Measurements from ENCODE around the gene NKX1-2. TPM values are rescaled to one million over a fixed set of nuclear protein-coding genes. Genes with fewer than 3 reads are reported as not detected.

The NKX1-2 gene
- total and polyA plus RNA-seq, 8 donors: not detected

- H3K36me3 ChIP-seq: no peaks in the 10 kb centered on the region
- ATAC-seq: no peak
- intact Hi-C loops (cut with DNase I): no loop called here
- H3K4me3 ChIP-seq: no peak overlapping the region
- DNase-seq: no peak
- TF ChIP-seq CTCF (IDR thresholded peaks at IDR 0.05): no peak
- no peak overlapping the region for H3K27ac ChIP-seq
- H3K9me3 ChIP-seq: no peaks in the 10 kb centered on the region
- H3K27me3 ChIP-seq: no peaks in the 10 kb centered on the region
- H3K4me1 ChIP-seq: no peaks in the 10 kb centered on the region
Observed at GRCh38 chr10:124477614-124478363, 28.0 kb upstream of the NKX1-2 start.

- H3K4me3 ChIP-seq: no peak overlapping the region
- no peak for DNase-seq
- H3K27me3 ChIP-seq: no peaks in the 10 kb centered on the region
- no peaks in the 10 kb centered on the region for H3K4me1 ChIP-seq
- TF ChIP-seq CTCF (IDR thresholded peaks at IDR 0.05): no peak
- ATAC-seq: peak; percentile 47
- intact Hi-C loops (cut with DNase I): no loop called here
- no peaks in the 10 kb centered on the region for H3K36me3 ChIP-seq
- no peak overlapping the region for H3K27ac ChIP-seq
- H3K9me3 ChIP-seq: no peaks in the 10 kb centered on the region
Observed at GRCh38 chr10:124476043-124476725, 26.3 kb upstream of the NKX1-2 start.

- no peaks in the 10 kb centered on the region for H3K27me3 ChIP-seq
- ATAC-seq: no peak
- H3K36me3 ChIP-seq: no peaks in the 10 kb centered on the region
Observed at GRCh38 chr10:124474514-124475070, 24.8 kb upstream of the NKX1-2 start.

GRCh38 chr10:124473070-124473469 is 23.2 kb upstream of the NKX1-2 start:
- Histone ChIP-seq H3K36me3 (no peaks in the 10 kb centered on the region), H3K4me3 (no peak overlapping the region), H3K27me3 (no peaks in the 10 kb centered on the region), H3K27ac (no peak overlapping the region), H3K4me1 (no peaks in the 10 kb centered on the region), H3K9me3 (no peaks in the 10 kb centered on the region)
- DNase-seq (no peak), ATAC-seq (no peak)
- no peak for TF ChIP-seq CTCF (IDR thresholded peaks at IDR 0.05)
- intact Hi-C loops (cut with DNase I): no loop called here

More at GRCh38 chr10:124474514-124475070, 24.8 kb upstream of the NKX1-2 start:
- no peak for TF ChIP-seq CTCF (IDR thresholded peaks at IDR 0.05)
- no peaks in the 10 kb centered on the region for H3K4me1 ChIP-seq
- no peaks in the 10 kb centered on the region for H3K9me3 ChIP-seq
- intact Hi-C loops (cut with DNase I): no loop called here
- H3K27ac ChIP-seq: no peak overlapping the region
- H3K4me3 ChIP-seq: no peak overlapping the region
- DNase-seq: no peak

- DNase-seq: no peak
- Histone ChIP-seq H3K4me3 (no peak overlapping the region), H3K9me3 (no peaks in the 10 kb centered on the region), H3K4me1 (no peaks in the 10 kb centered on the region), H3K36me3 (no peaks in the 10 kb centered on the region), H3K27me3 (no peaks in the 10 kb centered on the region), H3K27ac (no peak overlapping the region)
- no peak for TF ChIP-seq CTCF (IDR thresholded peaks at IDR 0.05)
- ATAC-seq: no peak
- intact Hi-C loops (cut with DNase I): no loop called here
Observed at GRCh38 chr10:124472071-124472470, 22.2 kb upstream of the NKX1-2 start.
